PC-3 (cell line): Measurements from ENCODE around the gene TUSC2.

Experiments used
- CTCF ChIP-seq: fragments of 300-600 bp; sonication (generic); conservative IDR thresholded peaks from 2 replicates; pipeline ENCODE4 v1.5.1; 2017; ENCODE audit warnings: antibody characterized with exemption, low read depth, mild to moderate bottlenecking, low read length
- EZH2 ChIP-seq: fragments of 300-600 bp; sonication (generic); IDR thresholded peaks from one replicate; pipeline ENCODE4 v1.6.1; 2017; ENCODE audit warnings: antibody characterized with exemption, mild to moderate bottlenecking, low read length; ENCODE audit not compliant: unreplicated experiment
- EZH2phosphoT487 ChIP-seq: fragments of 300-600 bp; sonication (generic); IDR thresholded peaks from 2 replicates; pipeline ENCODE4 v1.6.1; 2018; ENCODE audit warnings: mild to moderate bottlenecking, antibody characterized with exemption, low read length, borderline replicate concordance

GRCh38 chr3:50341996-50342650, 14.1 kb upstream of the TUSC2 start:
- TF ChIP-seq CTCF (no peak), EZH2 (no peak), EZH2phosphoT487 (no peak)
